Nephron progenitor cell (in vitro differentiated cells): ENCODE data around the gene NME4.
"Not testable (repeated sequence)": the region's sequence is repeated elsewhere in the genome, so short reads cannot be mapped to it uniquely, and the experiment has no call there.

Experiments
- DNase-seq: peaks from one replicate; pipeline ENCODE4 v3.0.0; 2021
- H3K27ac Mint-ChIP-seq: 2 replicates; pipeline ENCODE4 v1.8.0; 2021; ENCODE audit warnings: mild to moderate bottlenecking, moderate library complexity, mixed read lengths
- H3K27me3 Mint-ChIP-seq: 2 replicates; pipeline ENCODE4 v1.8.0; 2021; ENCODE audit warnings: mild to moderate bottlenecking, low read depth, mixed read lengths; ENCODE audit not compliant: poor library complexity
- H3K36me3 Mint-ChIP-seq: 2 replicates; pipeline ENCODE4 v1.8.0; 2021; ENCODE audit warnings: low read depth, mixed read lengths
- H3K4me1 Mint-ChIP-seq: 2 replicates; pipeline ENCODE4 v1.8.0; 2021; ENCODE audit warnings: mixed read lengths
- H3K4me3 Mint-ChIP-seq: 2 replicates; pipeline ENCODE4 v1.8.0; 2021; ENCODE audit warnings: mild to moderate bottlenecking, moderate library complexity, mixed read lengths
- H3K9me3 Mint-ChIP-seq: 2 replicates; pipeline ENCODE4 v1.8.0; 2021; ENCODE audit warnings: mild to moderate bottlenecking, moderate library complexity, mixed read lengths
- TF ChIP-seq, protein P1 (sequence below): fragments of 200-600 bp; sonication (generic); IDR thresholded peaks from 2 replicates; pipeline ENCODE4 v1.5.0; 2021; ENCODE audit warnings: antibody characterized with exemption

The NME4 gene

DNA sequence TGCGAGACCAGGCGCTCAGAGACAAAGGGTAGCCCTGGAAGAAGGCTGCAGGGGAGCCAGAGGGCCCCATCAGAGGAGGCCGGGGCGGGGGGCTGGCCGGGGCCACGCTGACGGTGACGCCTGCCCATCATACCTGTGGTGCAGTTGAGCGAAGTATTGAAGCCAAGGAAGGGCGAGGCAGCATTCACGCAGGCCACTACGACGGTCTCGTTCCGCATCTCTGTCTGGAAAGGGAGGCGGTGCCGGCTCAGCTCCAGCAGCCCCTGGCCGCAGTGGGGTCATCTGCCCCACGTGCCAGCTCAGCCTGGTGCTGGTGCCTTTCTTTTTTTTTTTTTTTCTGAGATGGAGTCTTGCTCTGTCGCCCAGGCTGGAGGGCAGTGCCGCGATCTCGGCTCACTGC, 21.8 kb upstream of the NME4 start:
- TF ChIP-seq, protein P1, sequence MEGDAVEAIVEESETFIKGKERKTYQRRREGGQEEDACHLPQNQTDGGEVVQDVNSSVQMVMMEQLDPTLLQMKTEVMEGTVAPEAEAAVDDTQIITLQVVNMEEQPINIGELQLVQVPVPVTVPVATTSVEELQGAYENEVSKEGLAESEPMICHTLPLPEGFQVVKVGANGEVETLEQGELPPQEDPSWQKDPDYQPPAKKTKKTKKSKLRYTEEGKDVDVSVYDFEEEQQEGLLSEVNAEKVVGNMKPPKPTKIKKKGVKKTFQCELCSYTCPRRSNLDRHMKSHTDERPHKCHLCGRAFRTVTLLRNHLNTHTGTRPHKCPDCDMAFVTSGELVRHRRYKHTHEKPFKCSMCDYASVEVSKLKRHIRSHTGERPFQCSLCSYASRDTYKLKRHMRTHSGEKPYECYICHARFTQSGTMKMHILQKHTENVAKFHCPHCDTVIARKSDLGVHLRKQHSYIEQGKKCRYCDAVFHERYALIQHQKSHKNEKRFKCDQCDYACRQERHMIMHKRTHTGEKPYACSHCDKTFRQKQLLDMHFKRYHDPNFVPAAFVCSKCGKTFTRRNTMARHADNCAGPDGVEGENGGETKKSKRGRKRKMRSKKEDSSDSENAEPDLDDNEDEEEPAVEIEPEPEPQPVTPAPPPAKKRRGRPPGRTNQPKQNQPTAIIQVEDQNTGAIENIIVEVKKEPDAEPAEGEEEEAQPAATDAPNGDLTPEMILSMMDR = no peak
- no peaks in the 10 kb centered on the region for H3K27me3 Mint-ChIP-seq
- no peak overlapping the region for H3K4me3 Mint-ChIP-seq
- peaks cover 23% of the 10 kb centered on the region for H3K4me1 Mint-ChIP-seq
- no peak for DNase-seq
- no peak overlapping the region for H3K27ac Mint-ChIP-seq
- no peaks in the 10 kb centered on the region for H3K36me3 Mint-ChIP-seq
- H3K9me3 Mint-ChIP-seq = no peaks in the 10 kb centered on the region

DNA sequence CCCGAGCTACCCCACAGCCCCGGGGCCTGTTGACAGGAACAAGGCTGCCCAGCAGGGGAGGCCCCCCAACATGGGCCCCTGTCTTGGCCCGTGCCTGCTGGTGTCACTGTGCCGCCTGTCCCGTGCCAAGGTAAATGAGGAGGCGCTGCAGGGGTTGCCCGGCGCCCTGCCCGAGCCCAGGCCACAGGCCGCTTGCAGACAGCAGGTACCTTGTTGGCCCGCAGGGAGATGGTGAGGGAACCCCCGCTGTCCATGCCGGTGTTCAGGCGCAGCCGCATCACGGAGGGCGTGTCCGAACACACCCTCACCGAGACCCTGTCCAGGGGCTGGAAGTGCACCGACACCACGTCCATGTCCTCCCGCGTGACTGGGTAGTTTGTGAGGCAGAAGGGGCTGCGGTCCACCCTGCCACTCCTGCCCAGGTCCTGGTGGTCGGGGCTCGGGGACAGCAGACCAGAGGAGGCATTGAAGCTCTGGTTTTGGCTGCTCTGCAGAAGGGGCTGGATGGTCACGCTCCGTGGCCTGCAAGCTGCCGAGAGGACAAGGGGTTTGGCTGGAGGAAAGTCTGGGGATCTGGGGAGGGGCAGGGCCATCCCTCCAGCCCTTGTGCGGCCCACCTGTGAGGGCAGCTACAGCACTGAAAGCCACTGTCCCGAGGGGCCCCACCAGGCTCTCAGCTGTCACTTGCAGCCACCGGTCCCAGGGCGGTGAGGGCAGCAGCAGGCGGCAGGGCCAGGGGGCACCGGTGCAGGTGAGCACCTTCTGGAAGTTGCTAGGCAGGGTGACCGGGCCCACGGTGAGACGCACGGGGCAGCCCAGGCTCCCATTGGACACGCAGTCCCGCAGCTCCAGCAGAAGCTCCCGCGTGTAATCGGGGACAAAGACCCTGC, 20.8 kb upstream of the NME4 start:
- TF ChIP-seq, protein P1 = no peak

DNA sequence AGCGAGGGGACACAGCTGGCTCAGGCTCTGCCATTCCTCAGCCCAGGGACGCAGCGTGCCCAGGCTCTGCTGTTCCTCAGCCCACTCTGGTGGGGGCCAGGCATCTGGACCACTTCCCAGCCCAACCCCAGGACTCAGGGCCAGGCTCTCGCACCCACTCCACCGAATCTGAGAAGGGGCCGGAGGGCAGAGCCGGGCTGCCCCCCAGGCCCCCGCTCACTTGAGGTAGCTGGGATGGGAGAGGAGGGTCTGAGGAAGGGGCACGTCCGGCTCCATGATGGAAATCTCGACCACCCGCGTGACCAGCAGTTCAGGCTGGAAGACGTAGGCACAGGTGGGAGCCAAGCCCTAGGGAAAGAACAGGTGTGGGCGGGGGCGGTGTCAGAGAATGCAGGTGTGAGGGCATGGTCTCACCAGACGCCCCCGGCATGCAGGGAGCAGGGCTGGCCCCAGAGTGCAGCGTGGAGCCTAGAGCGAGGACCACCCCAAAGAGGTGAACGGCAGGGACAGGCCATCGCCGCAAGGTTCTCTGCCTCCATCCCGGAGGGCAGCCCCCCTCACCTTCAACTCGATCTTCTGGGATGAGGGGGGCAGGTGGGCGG, 20.1 kb upstream of the NME4 start:
- Mint-ChIP-seq H3K27me3 (no peaks in the 10 kb centered on the region), H3K4me1 (peaks cover 15% of the 10 kb centered on the region), H3K36me3 (no peaks in the 10 kb centered on the region), H3K27ac (no peak overlapping the region), H3K4me3 (no peak overlapping the region), H3K9me3 (no peaks in the 10 kb centered on the region)
- TF ChIP-seq, protein P1 = no peak
- no peak for DNase-seq

More for the DNA sequence above, 20.8 kb upstream of the NME4 start:
- Mint-ChIP-seq H3K4me1 (peaks cover 18% of the 10 kb centered on the region), H3K36me3 (no peaks in the 10 kb centered on the region), H3K27ac (no peak overlapping the region), H3K9me3 (no peaks in the 10 kb centered on the region), H3K27me3 (no peaks in the 10 kb centered on the region), H3K4me3 (no peak overlapping the region)
- DNase-seq = no peak

DNA sequence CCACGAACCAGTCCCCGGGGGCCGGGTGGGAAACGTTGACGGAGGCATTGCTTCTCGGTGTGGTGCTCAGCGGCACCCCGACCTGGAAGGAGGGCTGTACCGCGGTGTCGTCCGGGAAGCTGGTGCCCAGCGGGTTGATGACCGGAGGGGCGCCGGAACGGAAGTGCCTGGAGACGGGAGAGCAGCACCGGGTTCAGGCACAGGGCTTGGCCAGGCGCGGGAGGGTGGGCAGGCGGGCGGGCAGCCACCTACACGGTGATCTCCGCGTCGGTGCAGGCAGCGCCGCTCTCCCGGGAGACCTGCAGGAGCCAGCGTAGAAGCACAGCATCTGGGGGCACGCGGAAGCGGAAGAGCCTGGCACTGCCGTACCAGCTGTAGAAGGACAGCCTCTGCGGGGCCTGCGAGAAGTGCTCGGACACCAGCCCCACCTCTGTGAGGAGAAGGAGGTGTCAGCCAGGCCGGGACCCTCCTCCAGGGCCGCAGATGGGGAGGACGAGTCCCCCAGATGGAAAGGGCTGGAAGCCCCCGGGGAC, 19.5 kb upstream of the NME4 start:
- DNase-seq = no peak
- Mint-ChIP-seq H3K4me3 (no peak overlapping the region), H3K36me3 (no peaks in the 10 kb centered on the region), H3K27me3 (peaks cover 3% of the 10 kb centered on the region), H3K4me1 (peaks cover 15% of the 10 kb centered on the region), H3K9me3 (no peaks in the 10 kb centered on the region), H3K27ac (no peak overlapping the region)
- TF ChIP-seq, protein P1 = no peak

DNA sequence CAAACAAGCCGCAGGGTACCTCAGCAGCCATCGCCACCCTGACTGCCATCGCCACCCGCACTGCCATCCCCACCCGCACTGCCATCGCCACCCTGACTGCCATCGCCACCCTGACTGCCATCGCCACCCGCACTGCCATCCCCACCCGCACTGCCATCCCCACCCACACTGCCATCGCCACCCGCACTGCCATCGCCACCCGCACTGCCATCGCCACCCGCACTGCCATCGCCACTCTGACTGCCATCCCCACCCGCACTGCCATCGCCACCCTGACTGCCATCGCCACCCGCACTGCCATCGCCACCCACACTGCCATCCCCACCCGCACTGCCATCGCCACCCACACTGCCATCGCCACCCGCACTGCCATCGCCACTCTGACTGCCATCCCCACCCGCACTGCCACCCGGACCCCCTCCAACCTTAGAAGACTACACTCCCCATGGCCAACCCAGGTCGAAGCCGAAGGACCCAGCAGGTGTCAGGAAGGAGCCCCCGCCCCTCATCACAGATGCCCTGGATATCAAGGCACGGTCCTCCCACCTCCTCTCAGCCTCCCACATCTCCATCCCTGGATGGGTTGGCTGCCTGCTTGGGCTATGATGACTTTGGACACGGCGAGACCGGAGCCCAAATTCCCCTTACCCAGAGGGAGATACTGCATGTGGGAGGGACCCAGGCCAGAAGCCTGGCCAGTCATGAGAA, 18.7 kb upstream of the NME4 start:
- H3K4me1 Mint-ChIP-seq = peaks cover 22% of the 10 kb centered on the region
- not testable (repeated sequence) for H3K9me3 Mint-ChIP-seq, H3K27ac Mint-ChIP-seq, H3K36me3 Mint-ChIP-seq, H3K4me3 Mint-ChIP-seq, DNase-seq
- peaks cover 11% of the 10 kb centered on the region for H3K27me3 Mint-ChIP-seq

DNA sequence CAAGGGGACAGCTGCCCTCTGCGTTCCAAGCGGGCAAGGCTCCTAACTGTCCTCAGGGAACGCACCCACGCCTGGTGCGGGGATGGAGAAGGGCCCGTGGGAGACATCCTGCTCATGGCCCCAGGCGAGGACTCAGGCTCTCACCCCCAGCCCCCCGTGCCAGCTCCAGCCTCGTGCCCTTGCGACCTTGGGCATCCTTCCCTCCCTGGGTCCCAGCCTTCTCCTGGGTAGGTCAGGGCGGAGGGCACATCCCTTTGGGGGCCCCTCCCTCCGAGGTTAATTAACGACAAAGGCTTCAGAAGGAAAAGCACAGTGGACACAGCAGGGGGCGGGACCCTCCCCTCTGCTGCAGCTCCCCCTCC, 18.2 kb upstream of the NME4 start:
- no peak for DNase-seq
- TF ChIP-seq, protein P1 = no peak
- Mint-ChIP-seq H3K4me3 (no peak overlapping the region), H3K27me3 (peaks cover 16% of the 10 kb centered on the region), H3K27ac (no peak overlapping the region), H3K9me3 (no peaks in the 10 kb centered on the region), H3K4me1 (peaks cover 28% of the 10 kb centered on the region), H3K36me3 (no peaks in the 10 kb centered on the region)
